H7 (cell line): ENCODE data around the gene FOXN4. TPM values are rescaled to one million over a fixed set of nuclear protein-coding genes. Genes with fewer than 3 reads are reported as not detected.

Experiments
- DNase-seq: peaks from one replicate; pipeline ENCODE4 v3.0.0; 2012
- H3K27me3 ChIP-seq: 2 replicates; pipeline ENCODE4 v1.6.0; 2011; ENCODE audit warnings: mild to moderate bottlenecking, low read length; ENCODE audit not compliant: control insufficient read depth, insufficient read depth
- H3K36me3 ChIP-seq: replicated peaks from 2 replicates; pipeline ENCODE4 v1.5.1; 2011; ENCODE audit warnings: low read length; ENCODE audit not compliant: control insufficient read depth, insufficient read depth
- H3K4me3 ChIP-seq: 2 replicates; pipeline ENCODE4 v1.5.1; 2011; ENCODE audit warnings: low read depth, mild to moderate bottlenecking, control low read depth, low read length, moderate library complexity; ENCODE audit not compliant: insufficient read depth
- total RNA-seq: library from RNA; depleted of rRNA; stranded (reverse); fragments of >200 nt; shearing (Covaris generic); gene quantifications from 2 replicates; pipeline ENCODE4 v1.2.3, GENCODE V29; 2014

Gene FOXN4
- total RNA-seq, 1 experiment from 2014 or later, result 0.07 TPM

- peak; percentile 17 for DNase-seq
- no peaks in the 10 kb centered on the region for H3K27me3 ChIP-seq
- no peak overlapping the region for H3K4me3 ChIP-seq
- no peaks in the 10 kb centered on the region for H3K36me3 ChIP-seq
Observed at GRCh38 chr12:109294286-109294796, 14.7 kb downstream of the FOXN4 start.

DNA sequence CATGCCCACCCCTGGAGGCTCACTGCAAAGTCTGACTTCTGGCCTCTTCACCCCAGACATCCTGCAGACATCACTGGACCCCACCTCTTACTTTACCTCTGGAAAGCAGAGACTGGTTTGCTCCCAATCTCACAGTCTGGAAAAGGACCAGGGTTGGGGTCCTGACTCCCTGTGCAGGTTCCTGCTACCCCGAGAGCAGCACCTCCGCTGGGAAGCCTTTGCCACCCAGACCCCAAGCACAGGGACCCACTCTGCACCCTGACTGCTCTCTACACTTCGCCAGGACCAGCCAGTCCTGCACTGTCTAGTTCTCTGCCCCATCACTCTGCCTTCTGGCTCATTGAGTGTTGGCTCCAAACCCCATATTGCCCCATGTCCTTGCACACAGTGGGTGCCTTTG, 16.0 kb downstream of the FOXN4 start:
- H3K27me3 ChIP-seq, result no peaks in the 10 kb centered on the region
- no peaks in the 10 kb centered on the region for H3K36me3 ChIP-seq
- no peak for DNase-seq
- H3K4me3 ChIP-seq, result no peak overlapping the region

GRCh38 chr12:109292342-109292711, 16.8 kb downstream of the FOXN4 start:
- DNase-seq, result no peak
- H3K27me3 ChIP-seq, result no peaks in the 10 kb centered on the region
- H3K36me3 ChIP-seq, result no peaks in the 10 kb centered on the region
- no peak overlapping the region for H3K4me3 ChIP-seq

GRCh38 chr12:109291521-109292341, 17.4 kb downstream of the FOXN4 start:
- Histone ChIP-seq H3K4me3 (no peak overlapping the region), H3K27me3 (no peaks in the 10 kb centered on the region), H3K36me3 (no peaks in the 10 kb centered on the region)
- DNase-seq, result peak; percentile 95

DNA sequence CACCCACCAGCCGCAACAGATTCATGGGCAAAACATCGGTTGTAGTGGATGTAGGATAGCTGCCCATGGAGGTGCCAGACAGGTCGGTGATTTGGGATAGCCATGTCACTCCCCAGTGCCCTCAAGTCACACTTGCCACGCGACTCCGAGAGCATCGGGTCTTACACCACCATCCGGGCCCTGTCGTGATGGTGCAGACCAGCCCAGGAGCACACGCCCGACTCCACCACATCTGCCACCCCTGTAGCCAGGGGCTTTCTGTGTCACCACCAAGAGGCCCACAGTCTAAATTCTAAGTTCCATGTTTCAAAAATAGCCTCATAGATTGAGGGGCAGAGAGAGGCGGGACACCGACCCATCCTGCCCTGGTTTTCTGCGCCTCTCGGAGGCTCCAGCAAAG, 18.0 kb downstream of the FOXN4 start:
- Histone ChIP-seq H3K4me3 (no peak overlapping the region), H3K36me3 (no peaks in the 10 kb centered on the region), H3K27me3 (no peaks in the 10 kb centered on the region)
- DNase-seq, result peak; percentile 65

DNA sequence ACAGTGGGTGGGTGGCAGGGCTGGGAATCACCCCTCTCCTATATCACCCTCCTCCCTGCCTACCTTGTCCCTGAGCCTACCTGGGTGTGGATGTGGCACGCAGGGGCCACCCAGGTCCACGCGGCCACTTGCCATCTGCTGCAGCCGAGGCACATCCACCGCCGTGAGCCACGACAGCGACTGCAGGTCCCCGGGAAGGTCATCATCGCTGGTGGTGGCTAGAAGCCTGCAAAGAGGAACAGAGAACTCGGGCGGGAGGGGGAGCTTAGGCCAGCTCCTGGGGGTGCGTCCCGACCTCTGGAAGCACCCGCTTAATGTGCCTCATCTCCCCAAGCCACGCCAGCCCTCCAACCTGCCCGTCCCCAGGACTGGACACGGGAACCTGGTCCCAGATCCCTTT, 19.0 kb downstream of the FOXN4 start:
- no peaks in the 10 kb centered on the region for H3K36me3 ChIP-seq
- no peak for DNase-seq

DNA sequence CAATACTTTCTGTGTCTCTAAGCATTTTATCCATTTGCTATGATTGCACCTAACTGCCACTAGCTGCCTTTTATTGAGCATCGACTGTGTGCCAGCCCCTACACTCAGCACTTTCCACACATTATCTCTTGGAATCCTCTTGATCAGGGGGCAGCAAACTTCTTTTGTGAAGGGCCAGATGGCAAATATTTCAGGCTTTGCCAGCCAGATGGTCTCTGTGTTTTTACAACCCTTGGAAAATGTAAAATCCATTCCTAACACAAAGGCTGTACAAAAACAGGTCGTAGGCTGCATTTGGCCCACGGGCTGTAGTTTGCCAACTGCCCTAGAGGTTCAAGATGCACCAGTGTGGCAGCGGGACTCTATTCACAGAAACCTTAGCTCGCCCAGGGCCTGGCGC, 19.5 kb downstream of the FOXN4 start:
- Histone ChIP-seq H3K36me3 (no peaks in the 10 kb centered on the region), H3K27me3 (no peaks in the 10 kb centered on the region), H3K4me3 (no peak overlapping the region)
- no peak for DNase-seq

More for the DNA sequence above, 19.0 kb downstream of the FOXN4 start:
- no peaks in the 10 kb centered on the region for H3K27me3 ChIP-seq
- no peak overlapping the region for H3K4me3 ChIP-seq

DNA sequence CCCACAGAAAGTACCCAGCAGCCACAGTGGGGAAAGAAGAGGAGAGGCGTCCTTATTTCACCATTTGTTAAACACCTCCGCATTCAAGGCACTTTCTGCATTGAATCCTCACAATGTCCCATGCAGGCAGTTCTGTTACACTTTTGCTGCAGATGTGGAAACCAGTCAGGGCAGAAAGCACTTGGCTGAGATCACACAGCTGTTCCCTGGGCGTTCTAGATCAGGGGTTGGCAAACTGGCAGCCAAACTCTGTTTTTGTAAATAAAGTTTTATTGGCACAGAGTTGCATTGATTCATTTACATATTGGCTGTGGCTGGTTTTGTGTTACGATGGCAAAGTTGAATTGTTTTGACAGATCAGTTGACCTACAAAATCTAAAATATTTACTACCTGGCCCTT, 20.1 kb downstream of the FOXN4 start:
- H3K27me3 ChIP-seq, result no peaks in the 10 kb centered on the region
- no peak for DNase-seq
- no peak overlapping the region for H3K4me3 ChIP-seq
- no peaks in the 10 kb centered on the region for H3K36me3 ChIP-seq

DNA sequence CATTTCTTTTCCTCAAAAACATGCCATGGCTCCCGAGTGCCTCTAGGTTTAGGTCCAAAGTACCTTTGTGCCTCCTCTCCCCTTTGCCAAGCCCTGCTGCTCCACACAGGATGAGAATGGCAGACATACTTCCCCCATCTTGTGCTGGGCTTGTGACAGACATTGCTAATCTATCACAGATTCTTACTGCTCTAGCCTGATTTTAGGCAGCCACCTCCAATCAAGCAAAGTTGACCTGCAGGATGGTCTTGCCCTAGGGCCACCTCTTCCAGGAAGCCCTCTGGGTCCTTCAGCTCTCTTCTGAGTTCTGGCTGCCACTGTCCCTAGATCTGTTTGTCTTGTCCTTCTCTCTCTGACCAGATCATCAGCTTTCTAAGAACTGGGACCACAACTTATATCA, 20.5 kb downstream of the FOXN4 start:
- DNase-seq, result no peak

DNA sequence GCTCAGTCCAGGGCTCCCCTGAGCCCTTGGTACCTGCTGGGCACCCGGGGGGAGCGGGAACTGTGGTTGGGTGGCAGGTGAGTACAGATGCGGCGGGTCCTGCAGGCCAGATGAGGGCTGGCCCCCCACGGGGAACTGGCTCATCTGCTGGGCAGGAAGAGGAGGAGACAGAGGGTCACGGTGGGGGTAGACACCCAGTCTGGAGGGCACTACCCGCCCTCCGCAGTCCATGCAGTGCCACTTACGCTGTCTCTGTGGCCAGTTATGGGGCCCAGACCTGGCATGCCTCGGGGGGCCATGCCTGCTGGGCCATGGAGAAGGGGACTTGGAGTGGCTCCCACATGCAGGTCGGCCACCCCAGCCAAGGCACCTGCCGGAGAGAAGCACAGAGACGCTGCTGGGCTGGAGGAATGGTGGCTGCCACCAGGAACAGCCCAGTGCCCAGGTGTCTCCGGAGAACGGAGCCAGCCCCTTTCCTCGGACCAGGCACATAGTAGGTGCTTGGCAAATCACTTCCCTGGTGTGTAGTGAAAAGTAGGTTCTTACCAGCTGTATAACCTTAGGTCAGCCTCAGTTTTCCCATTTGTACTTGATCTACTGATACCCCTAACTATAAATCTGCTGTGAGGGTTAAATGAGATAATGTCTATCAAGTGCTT, 21.1 kb downstream of the FOXN4 start:
- H3K4me3 ChIP-seq, result no peak overlapping the region
- H3K36me3 ChIP-seq, result no peaks in the 10 kb centered on the region

More for the DNA sequence above, 20.5 kb downstream of the FOXN4 start:
- no peaks in the 10 kb centered on the region for H3K36me3 ChIP-seq
- H3K4me3 ChIP-seq, result no peak overlapping the region
- H3K27me3 ChIP-seq, result no peaks in the 10 kb centered on the region

GRCh38 chr12:109287181-109287580, 21.9 kb downstream of the FOXN4 start:
- H3K27me3 ChIP-seq, result no peaks in the 10 kb centered on the region
- no peaks in the 10 kb centered on the region for H3K36me3 ChIP-seq
- H3K4me3 ChIP-seq, result no peak overlapping the region
- DNase-seq, result no peak

More for the DNA sequence above, 21.1 kb downstream of the FOXN4 start:
- no peaks in the 10 kb centered on the region for H3K27me3 ChIP-seq
- DNase-seq, result no peak

DNA sequence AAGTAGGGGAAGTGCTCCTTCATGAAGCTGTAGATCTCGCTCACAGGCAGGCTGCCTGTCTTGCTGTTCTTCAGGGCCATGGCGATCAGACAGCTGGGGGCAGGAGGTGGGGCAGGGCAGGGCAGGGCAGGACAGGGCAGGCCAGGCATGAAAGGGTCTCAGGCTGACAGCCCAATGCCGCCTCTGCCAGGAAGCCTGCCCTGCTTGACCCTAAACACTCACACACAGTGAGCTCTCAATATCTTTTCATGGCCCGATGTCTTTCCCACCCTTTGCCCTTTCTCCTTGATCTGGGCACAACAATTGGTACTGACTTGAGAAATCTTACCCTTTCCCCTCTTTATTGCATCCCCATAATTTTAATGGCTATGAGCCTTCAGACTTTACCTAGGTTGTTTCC, 22.4 kb downstream of the FOXN4 start:
- DNase-seq, result no peak
- Histone ChIP-seq H3K27me3 (no peaks in the 10 kb centered on the region), H3K36me3 (no peaks in the 10 kb centered on the region), H3K4me3 (no peak overlapping the region)

GRCh38 chr12:109286252-109286651, 22.8 kb downstream of the FOXN4 start:
- Histone ChIP-seq H3K27me3 (no peaks in the 10 kb centered on the region), H3K36me3 (no peaks in the 10 kb centered on the region), H3K4me3 (no peak overlapping the region)
- no peak for DNase-seq

- DNase-seq, result no peak
- Histone ChIP-seq H3K36me3 (no peaks in the 10 kb centered on the region), H3K4me3 (no peak overlapping the region), H3K27me3 (no peaks in the 10 kb centered on the region)
Observed at GRCh38 chr12:109284392-109284791, 24.7 kb downstream of the FOXN4 start.

DNA sequence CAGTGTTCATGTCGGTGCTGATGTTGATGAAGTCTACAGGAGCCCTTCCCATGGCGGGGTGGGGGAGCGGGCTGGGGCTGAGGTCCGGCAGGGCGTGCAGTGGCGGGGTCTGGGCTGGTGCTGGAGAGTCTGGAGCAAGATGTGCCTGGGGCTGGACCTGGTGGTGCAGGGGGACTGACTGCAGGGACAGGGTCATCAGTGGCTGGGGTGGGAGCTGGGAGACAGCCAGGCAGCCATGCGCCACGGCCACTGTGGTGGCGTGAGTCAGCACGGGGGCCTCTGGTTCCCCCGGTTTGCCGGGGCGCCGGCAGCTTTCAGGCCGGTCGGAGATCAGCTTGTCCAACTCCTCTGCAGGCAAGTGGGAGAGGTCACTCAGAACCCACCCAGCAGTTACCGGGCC, 27.6 kb downstream of the FOXN4 start:
- Histone ChIP-seq H3K27me3 (no peaks in the 10 kb centered on the region), H3K36me3 (no peaks in the 10 kb centered on the region), H3K4me3 (no peak overlapping the region)
- no peak for DNase-seq
